HG03039 (cell line): ENCODE results near the gene DVL3.
"Not testable (repeated sequence)": the region's sequence is repeated elsewhere in the genome, so short reads cannot be mapped to it uniquely, and the experiment has no call there.

Experiments
- ATAC-seq: cut with Tn5 transposase; IDR thresholded peaks from one replicate; pipeline ENCODE4 v1.9.1; 2021; ENCODE audit warnings: mild to moderate bottlenecking, moderate library complexity; ENCODE audit not compliant: unreplicated experiment

Gene DVL3

DNA sequence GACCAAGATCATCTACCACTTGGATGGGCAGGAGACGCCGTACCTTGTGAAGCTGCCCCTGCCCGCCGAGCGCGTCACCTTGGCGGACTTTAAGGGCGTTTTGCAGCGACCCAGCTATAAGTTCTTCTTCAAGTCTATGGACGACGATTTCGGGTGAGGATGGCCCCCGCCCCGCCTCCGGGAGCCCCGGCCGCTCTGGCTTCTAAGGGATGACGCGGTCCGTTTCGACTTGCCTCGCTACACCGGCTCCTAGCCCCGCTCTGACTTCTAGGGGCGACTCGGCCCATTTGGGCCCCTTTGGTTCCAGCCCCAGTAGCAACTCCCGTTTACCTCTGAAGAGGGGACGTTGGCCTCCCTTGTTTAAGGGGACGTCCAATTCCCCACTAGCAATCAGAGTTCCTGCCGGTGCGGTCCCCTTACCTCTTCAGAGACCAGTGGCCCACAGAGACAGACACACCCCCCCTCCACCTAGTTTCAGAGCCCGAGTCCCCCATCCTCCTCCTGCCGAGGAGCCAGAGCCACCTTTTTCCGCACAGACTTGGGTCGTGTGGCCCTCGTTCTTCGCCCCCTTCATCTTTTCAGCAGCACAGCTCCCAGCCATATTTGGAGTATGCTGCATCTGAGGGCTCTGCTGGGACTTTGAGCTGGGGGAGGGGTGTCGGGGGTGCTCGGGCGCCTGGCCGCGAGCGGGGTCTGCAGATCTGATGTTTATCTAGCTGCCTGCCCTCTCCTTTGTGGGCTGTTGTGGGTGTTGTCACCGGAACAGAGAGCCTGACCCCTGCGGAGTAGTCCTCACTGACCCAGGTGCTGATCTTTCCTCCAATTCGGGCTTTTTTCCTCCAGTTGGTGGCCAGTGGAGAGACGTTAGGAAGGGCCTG is 706 bp downstream of the DVL3 start:
- peak; percentile 32 for ATAC-seq

DNA sequence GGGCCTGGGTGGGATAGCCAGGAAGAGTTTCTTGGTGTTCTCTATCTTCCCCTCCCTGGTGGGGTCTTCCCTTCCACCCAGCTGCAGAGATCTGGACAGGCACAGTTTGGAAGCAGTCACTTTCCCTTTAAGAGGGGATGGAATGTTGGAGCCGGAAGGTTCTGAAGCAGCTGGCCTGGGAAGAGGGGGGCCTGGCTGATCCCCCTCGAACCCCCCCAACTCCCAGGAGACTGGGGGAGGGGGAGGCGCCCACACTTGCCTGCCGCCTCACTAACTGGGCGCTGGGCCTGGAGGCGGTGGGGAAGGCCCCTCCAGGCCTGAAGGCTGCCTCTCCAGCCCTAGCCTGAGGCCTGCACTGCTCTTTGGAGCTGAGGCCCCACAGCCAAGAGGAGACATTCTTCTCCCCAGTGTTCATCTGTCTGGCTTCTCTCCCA is 1.4 kb downstream of the DVL3 start:
- no peak for ATAC-seq

DNA sequence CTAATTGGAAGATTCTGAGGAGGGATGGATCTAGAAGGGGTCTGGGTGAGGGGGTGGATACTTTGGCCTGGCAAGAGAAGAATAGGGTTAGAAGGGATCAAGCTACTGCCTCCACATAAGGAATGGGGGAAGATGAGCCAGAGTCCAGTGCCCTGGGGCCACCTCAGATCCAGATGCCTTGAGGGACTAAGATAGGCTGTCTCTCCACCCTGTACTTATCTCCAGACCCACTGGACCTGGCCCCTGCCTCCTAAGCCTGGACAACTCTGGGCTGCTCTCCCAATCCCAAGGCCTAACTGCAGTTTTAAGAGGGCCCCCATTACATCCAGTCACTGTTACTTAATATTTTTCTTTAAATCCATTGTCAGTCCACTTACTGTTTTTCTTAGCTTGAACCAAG is 2.0 kb downstream of the DVL3 start:
- ATAC-seq, result no peak

DNA sequence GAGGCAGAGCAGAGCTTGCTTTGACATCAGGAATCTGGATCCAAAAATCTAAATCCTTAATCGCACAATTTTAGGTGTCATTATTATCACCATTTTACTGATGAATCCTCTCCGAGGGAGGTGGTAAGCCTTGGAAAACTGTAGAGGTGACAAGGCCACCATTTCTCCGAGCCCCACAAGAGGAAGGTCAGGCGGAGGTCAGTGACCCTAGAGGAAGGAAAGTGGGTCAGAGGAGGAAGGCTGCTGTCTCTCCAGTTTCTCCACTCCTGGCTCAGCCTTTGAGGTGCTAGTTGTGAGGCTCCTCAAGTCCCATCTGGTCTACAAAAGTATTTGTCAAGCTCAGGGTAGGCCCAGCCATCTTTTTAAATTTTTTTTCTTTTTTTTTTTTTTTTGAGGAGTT is 3.2 kb downstream of the DVL3 start:
- no peak for ATAC-seq

DNA sequence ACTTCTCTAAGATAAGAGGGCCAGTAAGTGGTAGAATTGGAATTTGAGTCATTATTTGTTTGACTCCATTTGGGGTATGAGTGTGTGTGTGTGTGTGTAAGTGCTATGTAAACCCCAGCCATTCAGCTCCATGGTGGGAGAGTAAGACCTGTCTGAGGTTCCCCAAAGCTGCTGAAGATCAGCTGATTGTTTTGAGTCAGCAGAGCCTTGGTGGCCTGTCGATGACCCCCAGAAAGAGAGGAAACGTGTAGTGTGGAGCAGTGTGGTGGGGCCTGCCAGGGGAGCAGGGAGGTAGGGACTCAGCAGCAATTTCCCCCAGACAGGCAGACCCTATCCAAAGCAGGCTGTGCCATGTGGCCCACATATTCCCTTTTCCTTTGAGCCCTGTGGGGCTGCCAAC is 5.3 kb downstream of the DVL3 start:
- ATAC-seq, result no peak

DNA sequence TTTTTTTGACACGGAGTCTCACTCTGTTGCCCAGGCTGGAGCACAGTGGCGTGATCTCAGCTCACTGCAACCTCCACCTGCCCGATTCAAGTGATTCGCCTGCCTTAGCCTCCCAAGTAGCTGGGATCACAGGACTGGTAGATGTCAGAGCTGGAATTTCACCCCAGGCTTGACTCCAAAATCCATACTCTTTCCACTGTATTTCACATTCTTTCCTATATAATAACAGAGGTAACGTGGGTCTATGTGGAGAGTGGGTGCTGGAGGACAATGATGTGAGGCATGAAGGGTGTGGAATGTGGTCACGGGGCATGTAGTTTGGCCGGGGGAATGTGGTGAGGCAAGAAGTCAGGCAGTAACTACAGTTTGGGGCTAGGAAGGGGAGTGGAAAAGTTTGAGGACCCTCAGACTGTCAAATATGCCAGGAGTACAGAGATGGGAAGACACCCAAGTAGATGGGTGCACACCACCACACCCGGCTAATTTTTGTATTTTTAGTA is 7.4 kb downstream of the DVL3 start:
- ATAC-seq, result not testable (repeated sequence)

DNA sequence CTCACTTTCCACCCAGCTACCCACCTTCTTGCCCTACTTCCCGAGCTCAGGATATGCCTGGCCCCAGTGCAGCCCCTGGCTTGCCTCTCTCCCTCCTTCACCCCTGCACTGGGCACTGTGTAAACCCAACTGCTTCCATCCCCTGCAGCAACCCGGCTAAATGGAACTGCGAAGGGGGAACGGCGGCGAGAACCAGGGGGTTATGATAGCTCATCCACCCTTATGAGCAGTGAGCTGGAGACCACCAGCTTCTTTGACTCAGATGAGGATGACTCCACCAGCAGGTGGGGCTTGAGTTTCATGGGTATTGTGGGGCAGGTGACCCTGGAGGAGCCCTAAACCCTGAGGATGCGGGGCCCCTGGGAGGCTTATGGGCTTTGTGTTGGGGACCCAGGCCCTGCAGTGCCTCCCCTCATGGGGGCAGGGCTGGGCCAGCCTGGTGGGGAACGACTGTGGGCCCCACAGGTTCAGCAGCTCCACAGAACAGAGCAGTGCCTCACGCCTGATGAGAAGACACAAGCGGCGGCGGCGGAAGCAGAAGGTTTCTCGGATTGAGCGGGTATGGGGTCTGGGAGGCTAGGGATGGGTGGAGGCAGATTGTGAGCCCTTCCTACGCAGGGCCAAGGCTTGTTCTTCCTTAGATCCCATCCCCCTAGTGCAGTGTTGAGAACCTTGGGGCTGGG is 9.6 kb downstream of the DVL3 start:
- no peak for ATAC-seq

DNA sequence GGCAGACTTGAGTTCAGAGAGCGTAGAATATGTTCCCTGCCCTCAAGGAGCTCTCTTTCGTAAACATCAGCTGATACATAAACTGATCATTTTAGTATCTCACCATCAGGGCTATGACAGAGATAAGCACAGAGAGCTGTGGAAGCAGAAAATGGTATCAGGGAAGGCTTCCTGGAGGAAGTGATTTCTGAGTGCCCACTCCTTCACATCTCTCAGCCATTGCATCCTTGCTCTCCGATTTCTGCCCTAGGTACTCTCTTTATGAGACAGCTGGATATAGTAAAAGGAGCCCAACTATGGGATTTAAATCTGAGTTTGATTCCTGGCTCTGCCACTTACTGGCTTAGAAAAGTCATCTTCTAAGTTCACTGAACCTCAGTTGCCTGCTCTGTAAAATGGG is 10.4 kb downstream of the DVL3 start:
- no peak for ATAC-seq

DNA sequence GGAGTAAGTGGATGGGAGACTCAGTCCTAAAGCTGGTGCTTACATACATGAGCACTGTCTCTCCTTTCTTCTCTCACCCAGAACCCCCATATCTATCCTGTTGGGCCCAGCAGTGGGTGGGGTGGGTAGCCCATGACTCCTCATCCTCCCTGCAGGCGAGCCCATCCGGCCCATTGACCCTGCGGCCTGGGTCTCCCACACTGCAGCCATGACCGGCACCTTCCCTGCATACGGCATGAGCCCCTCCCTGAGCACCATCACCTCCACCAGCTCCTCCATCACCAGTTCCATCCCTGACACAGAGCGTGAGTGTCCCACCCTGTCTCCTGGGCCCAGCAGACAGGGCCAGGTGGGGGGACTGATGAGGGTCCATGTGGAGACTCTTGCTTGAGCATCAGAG is 11.5 kb downstream of the DVL3 start:
- no peak for ATAC-seq

DNA sequence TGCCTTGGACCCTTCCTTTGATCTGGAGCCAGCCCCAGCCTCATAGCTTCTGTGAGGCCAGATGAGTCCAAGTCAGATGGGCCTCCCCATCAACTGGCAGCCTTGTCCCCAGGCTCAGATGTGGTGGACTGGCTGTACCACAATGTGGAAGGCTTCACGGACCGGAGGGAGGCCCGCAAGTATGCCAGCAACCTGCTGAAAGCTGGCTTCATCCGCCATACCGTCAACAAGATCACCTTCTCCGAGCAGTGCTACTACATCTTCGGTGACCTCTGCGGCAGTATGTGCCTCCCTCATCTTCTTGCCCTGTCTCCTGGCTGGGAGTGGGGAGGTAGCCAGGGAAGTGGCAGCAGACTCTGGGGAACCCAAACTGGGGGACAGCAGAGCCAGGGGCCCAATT is 12.6 kb downstream of the DVL3 start:
- ATAC-seq, result no peak

DNA sequence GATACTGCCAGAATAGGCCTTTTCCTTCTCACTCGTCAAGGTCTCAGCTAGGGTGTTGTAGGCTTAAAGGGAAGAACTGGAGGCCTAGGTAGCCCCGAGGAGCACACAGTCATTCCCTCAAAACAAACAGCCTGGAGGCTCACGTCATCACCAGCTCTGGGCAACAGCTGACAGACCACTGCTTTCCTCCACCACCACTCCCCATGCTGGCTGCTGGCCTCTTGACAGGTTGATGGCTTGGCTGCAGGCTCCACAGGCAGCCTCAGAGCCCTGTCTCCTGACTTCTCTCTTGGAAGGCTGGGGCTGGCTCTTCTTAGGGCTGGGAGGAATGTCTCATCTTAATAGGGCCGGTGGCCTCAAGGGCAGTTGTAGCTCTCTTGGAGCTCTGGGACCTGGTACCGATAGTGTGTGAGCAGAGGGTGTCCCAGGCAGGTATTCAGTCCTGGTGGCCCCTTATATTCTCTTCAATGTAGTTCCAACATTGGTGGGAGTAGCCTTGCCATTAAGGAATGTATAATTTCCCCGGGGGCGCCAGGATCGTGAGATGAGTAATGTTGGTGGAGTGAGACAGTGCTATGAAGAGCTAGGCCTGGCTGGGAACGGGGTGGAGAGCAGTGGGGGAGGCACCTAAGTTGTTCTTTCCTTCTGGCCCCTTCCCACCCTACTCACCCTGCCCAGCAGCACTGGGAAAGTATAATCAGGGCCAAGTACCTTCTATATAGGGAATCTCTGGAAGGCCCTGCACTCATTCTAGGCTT is 13.4 kb downstream of the DVL3 start:
- no peak for ATAC-seq

DNA sequence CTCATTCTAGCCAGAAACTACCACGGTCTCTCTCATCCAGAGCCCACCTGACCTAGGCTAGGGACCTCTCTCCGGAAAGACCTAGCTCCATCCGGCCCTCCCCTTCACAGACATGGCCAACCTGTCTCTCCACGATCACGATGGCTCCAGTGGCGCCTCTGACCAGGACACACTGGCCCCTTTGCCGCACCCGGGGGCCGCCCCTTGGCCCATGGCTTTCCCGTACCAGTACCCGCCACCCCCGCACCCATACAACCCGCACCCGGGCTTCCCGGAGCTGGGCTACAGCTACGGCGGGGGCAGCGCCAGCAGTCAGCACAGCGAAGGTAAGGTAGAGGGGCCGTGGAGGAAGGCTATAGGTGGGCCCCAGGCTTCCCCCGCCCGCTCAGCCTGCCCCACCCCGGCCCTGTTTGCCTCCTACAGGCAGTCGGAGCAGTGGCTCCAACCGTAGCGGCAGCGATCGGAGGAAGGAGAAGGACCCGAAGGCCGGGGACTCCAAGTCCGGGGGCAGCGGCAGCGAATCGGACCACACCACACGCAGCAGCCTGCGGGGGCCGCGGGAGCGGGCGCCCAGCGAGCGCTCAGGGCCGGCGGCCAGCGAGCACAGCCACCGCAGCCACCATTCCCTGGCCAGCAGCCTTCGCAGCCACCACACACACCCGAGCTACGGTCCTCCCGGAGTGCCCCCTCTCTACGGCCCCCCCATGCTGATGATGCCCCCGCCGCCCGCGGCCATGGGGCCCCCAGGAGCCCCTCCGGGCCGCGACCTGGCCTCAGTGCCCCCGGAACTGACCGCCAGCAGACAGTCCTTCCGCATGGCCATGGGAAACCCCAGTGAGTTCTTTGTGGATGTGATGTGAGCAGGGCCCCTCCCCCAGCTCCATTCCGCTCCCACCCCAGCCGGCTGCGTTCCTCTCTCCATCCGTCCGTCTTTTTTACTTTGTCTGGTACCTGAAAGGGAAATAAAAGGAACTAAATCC is 15.0 kb downstream of the DVL3 start:
- no peak for ATAC-seq

DNA sequence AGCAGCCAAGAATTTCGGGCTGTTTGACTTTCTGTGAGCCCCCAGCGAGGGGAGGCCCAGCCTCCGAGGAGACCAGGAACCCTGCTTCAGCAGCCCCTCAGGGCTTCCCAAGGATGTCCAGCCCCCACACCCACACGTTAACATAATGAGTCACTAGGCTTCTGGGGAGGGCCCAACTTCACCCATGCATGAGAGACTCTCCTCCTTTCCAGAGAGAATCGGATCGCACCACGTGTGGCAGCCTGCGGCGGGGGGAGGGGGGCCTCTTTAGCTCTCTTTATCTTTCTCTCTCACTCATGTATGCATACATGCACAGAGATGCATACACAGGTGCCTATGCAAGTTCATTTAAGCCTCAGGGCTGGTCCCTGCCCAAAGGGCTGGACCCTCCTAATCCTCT is 16.4 kb downstream of the DVL3 start:
- no peak for ATAC-seq

DNA sequence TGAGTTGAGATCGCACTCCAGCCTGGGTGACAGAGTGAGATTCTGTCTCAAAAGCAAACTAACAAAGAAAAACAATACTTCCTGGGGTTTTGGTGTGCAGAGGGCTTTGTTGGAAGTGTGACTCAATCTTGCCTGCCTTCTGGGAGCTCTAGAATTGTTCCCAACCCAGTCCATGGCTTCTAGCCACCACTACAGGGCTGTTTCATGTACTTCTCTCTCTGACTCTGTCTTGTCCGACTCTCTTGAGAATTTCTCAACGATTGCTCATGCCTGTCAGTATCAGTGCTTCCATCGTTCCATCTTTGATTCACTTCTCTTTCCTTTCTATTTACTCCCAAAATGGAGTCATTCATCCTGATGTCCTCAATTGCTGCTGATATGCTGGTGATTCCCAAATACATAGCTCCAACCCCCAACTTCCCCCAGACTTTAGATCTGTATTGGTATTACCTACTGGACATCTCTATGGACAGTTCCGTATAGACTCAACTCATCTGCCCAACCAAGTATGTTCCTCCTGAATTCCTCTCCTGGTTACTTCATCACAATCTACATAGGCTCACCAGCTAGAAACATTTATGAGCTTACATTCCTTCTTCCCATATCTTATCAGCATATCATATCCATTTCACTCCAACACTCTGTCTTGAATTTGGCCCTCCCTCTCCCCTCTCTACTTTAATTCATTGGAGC is 17.6 kb downstream of the DVL3 start:
- ATAC-seq, result no peak

DNA sequence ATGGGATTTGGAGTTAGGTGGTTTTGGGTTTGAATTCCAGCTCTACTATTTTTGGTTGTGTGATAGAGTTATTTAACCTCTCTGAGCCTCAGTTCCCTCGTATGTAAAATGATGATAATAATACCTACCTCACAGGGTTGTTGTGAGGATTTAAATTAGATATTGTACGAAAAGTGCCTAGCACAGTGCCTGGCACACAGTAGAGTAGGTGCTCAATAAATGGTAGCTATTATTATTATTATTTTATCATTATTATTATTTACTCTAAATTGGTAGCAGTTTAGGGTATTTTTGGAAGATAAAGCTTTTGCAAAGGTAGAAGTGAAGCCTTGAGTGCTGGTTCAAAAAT is 18.2 kb downstream of the DVL3 start:
- no peak for ATAC-seq

DNA sequence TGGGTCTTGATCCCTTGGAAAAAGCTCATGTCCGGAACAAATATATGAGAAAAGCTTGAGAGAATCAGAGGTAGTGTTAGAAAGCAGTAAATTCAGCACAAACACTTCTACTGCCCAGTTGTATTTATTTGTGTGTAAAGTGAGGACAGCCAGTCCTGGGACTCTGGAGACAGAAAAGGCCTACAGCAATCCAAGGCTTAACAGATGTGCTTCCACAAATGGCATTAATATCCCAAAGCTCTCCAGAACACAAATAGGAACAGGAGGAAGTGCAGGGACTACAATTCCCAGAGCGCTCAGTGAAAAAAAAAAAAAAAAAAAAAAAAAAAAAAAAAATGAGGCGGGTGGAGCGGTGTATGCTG is 19.1 kb downstream of the DVL3 start:
- ATAC-seq, result no peak

DNA sequence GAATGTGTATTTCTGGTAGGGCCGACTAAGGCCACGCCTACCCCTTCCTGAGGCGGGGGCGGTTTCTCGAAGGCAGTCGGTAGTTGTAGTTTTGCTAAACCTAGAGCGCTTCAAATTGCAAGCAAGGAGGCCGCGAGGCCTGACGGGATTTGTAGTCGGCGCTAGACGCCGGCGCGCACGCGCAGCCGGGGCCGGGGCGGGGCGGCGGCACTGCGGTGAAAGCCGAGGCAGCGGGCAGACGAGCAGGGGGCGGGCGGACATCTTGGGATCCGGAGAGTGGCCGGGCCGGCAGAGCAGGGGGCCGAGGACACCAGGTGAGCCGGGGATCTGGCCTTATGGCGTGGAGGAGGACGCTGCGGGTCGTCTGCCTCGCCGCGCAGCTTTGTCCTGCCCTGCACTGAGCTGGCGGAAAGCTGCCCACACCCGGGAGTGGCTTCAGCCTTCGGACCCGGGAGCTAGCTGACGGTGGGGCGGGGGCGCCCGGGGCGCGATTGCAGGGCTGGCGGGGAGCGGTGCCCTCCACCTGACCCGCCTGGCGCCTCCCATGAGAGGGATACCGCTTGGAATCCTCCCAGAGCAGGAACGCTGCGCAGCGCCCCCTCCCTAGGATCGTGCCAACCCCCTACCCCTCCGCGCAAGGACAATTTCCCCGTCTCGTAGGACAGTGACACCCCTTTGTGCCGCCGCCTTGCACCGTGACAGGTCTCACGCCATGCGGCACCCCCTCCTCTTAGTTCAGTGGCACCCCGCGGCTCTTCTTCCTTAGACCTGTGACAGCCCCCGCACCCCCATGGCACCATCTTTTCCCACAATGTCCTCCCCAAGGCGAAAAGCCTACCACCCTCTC is 19.7 kb downstream of the DVL3 start, which contains the start of gene AP2M1:
Gene AP2M1, plus strand, starts transcription at position 210 of the 847 bp plus-strand sequence. CDS start 2,139 bp downstream, outside the sequence.
- peak; percentile 86 for ATAC-seq

DNA sequence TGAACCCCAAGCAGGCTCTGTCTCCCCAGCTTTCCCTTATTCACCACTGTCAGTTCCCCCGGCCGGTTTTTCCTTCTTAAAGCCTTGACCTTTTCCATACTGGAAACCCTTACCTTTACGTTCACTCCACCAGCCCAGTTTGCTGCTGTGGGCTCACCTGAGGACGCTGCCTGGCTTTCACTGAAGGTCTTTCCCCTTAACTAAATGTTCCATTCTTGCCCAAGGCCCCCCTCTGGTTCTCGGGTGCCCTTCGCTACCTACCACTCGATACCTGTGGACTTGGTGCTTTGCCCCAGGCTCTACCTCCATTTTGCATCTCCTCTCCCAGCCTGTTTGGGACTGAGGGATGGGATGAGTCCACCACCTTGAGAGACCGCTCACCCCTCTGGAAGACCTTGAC is 20.3 kb downstream of the DVL3 start:
- ATAC-seq, result no peak

DNA sequence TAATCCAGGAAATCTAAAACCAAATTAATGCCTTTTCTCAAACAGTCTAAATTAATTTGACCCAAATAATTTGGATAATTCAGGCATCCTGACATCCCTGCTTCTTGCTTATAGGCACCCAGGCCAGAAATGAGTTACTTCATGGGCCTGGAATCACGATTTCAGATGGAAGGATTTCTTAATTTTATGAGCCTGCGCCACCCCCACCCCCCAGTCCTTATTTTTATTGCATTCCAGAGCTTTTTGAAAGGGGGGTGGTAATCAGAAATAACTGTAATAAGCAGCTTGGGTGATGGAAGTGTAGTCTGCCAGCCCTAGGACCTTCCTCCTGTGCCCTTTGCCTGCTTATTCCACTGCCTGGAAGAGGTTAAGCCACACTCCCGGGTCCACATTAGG is 20.8 kb downstream of the DVL3 start:
- ATAC-seq, result no peak
